SK-N-SH treated with all-trans-retinoic acid at 6 μM for 48 hours (cell line): ENCODE data around the gene TLR9.

Source experiments
- ATAC-seq: fragments of 200-7000 bp; cut with Tn5 transposase; 3 replicates; pipeline ENCODE4 v1.9.1; 2020; ENCODE audit warnings: mild to moderate bottlenecking, moderate library complexity
- ARNTL ChIP-seq: fragments of 450-650 bp; formaldehyde crosslinking; IDR thresholded peaks from 2 replicates; pipeline ENCODE4 v1.5.0; 2020; ENCODE audit warnings: low read depth, mild to moderate bottlenecking, moderate library complexity, borderline replicate concordance
- BACH2 ChIP-seq: fragments of 250-450 bp; sonication (Bioruptor Pico); IDR thresholded peaks from 2 replicates; pipeline ENCODE4 v1.9.0; 2021; ENCODE audit warnings: mild to moderate bottlenecking, borderline replicate concordance
- CSDC2 ChIP-seq: fragments of 250-450 bp; sonication (Bioruptor Pico); IDR thresholded peaks from 2 replicates; pipeline ENCODE4 v1.5.0; 2020; ENCODE audit warnings: mild to moderate bottlenecking, moderate library complexity
- ESRRG ChIP-seq: fragments of 250-450 bp; sonication (Bioruptor Pico); IDR thresholded peaks from 2 replicates; pipeline ENCODE4 v1.6.1; 2021; ENCODE audit warnings: mild to moderate bottlenecking
- OSR1 ChIP-seq: fragments of 250-450 bp; sonication (Bioruptor Pico); IDR thresholded peaks from 2 replicates; pipeline ENCODE4 v1.8.0; 2022; ENCODE audit warnings: moderate library complexity, mild to moderate bottlenecking, inconsistent platforms
- PPARA ChIP-seq: fragments of 250-450 bp; sonication (Bioruptor Pico); IDR thresholded peaks from 2 replicates; pipeline ENCODE4 v1.5.0; 2020; ENCODE audit warnings: mild to moderate bottlenecking, borderline replicate concordance
- RARB ChIP-seq: fragments of 250-450 bp; sonication (Bioruptor Pico); IDR thresholded peaks from 2 replicates; pipeline ENCODE4 v1.8.0; 2021; ENCODE audit warnings: mild to moderate bottlenecking, moderate library complexity
- SNAI2 ChIP-seq: fragments of 250-450 bp; sonication (Bioruptor Pico); IDR thresholded peaks from 2 replicates; pipeline ENCODE4 v1.5.0; 2020; ENCODE audit warnings: mild to moderate bottlenecking, moderate library complexity
- TCF4 ChIP-seq: fragments of 250-450 bp; sonication (Bioruptor Pico); IDR thresholded peaks from 2 replicates; pipeline ENCODE4 v1.8.0; 2021; ENCODE audit warnings: mild to moderate bottlenecking, moderate library complexity, borderline replicate concordance
- TOX ChIP-seq: fragments of 250-450 bp; sonication (Bioruptor Pico); IDR thresholded peaks from 2 replicates; pipeline ENCODE4 v1.8.0; 2021; ENCODE audit warnings: mild to moderate bottlenecking, moderate library complexity, borderline replicate concordance
- ZC3H10 ChIP-seq: fragments of 250-450 bp; sonication (Bioruptor Pico); IDR thresholded peaks from 2 replicates; pipeline ENCODE4 v1.5.1; 2021; ENCODE audit warnings: mild to moderate bottlenecking, moderate library complexity
- ZFP3 ChIP-seq: fragments of 250-450 bp; sonication (Bioruptor Pico); IDR thresholded peaks from 2 replicates; pipeline ENCODE4 v1.5.0; 2020; ENCODE audit warnings: mild to moderate bottlenecking, moderate library complexity
- ZNF565 ChIP-seq: fragments of 450-650 bp; formaldehyde crosslinking; conservative IDR thresholded peaks from 2 replicates; pipeline ENCODE4 v1.5.0; 2020; ENCODE audit warnings: low read depth, mild to moderate bottlenecking, moderate library complexity
- ZNF70 ChIP-seq: fragments of 450-650 bp; formaldehyde crosslinking; IDR thresholded peaks from 2 replicates; pipeline ENCODE4 v1.5.0; 2020; ENCODE audit warnings: mild to moderate bottlenecking, moderate library complexity
- ZNF8 ChIP-seq: fragments of 450-650 bp; formaldehyde crosslinking; IDR thresholded peaks from 2 replicates; pipeline ENCODE4 v1.5.0; 2020; ENCODE audit warnings: mild to moderate bottlenecking, moderate library complexity
- TF ChIP-seq, protein P1 (sequence below): fragments of 250-450 bp; sonication (Bioruptor Pico); IDR thresholded peaks from 2 replicates; pipeline ENCODE4 v1.5.1; 2021; ENCODE audit warnings: mild to moderate bottlenecking, moderate library complexity
- TF ChIP-seq, protein P2 (sequence below): fragments of 250-450 bp; sonication (Bioruptor Pico); IDR thresholded peaks from 2 replicates; pipeline ENCODE4 v1.8.0; 2021; ENCODE audit warnings: low read depth, mild to moderate bottlenecking, moderate library complexity, borderline replicate concordance
- TF ChIP-seq, protein P3 (sequence below): fragments of 250-450 bp; sonication (Bioruptor Pico); IDR thresholded peaks from 2 replicates; pipeline ENCODE4 v1.5.1; 2020; ENCODE audit warnings: low read depth, mild to moderate bottlenecking, moderate library complexity
- TF ChIP-seq, protein P4 (sequence below): fragments of 250-450 bp; sonication (Bioruptor Pico); IDR thresholded peaks from 2 replicates; pipeline ENCODE4 v1.5.0; 2020; ENCODE audit warnings: mild to moderate bottlenecking, moderate library complexity
- TF ChIP-seq, protein P5 (sequence below): fragments of 250-450 bp; sonication (Bioruptor Pico); IDR thresholded peaks from 2 replicates; pipeline ENCODE4 v1.8.0; 2020; ENCODE audit warnings: mild to moderate bottlenecking, moderate library complexity, borderline replicate concordance

The TLR9 gene

DNA sequence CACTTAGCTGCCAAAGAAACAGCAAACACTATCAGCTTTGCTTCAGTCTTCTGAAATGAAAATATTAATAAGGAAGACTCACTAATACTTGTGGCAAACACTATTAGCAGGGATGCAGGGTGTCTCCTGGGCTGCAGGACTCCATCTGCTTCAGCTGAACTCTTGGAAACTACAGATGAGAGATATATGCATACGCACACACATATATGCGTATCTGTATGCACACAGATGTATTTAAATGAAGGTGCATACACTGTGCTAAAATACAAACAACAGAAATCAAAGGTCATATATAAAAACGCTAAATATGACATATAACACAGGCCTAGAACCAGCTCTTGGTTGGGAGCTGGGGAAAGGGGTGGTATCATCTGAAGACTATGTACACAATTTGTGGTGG lies 30.7 kb upstream of the TLR9 start:
- ATAC-seq, result no peak
- TF ChIP-seq RARB (CRISPR knock-in tag) (no peak), TOX (CRISPR knock-in tag) (no peak), CSDC2 (no peak), ARNTL (CRISPR knock-in tag) (no peak)

DNA sequence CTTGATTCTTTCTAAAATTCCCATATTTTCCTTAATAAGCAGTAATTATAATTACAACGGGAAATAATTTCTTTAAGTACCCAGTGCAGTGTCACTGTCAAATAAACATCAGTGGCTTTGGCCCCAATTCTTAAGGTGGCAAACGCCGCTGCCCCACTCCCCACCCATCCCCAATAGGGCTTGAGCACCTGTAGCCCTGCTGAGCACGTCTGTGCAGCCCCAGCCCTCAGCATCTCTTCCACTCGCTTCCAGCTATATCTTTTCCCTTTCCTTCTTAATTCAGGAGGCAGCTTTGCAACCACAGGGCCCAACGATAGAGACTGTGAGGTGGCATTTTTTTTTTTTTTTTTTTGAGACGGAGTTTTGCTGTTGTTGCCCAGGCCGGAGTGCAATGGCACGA lies 29.2 kb upstream of the TLR9 start:
- no peak for ATAC-seq
- TF ChIP-seq OSR1 (CRISPR knock-in tag) (no peak), ZFP3 (CRISPR knock-in tag) (no peak), ZC3H10 (CRISPR knock-in tag) (no peak), ZNF8 (CRISPR knock-in tag) (no peak), ZNF565 (CRISPR knock-in tag) (no peak), CSDC2 (no peak), PPARA (CRISPR knock-in tag) (no peak), SNAI2 (CRISPR knock-in tag) (no peak), RARB (CRISPR knock-in tag) (no peak), TCF4 (CRISPR knock-in tag) (no peak)
- TF ChIP-seq, protein P1, sequence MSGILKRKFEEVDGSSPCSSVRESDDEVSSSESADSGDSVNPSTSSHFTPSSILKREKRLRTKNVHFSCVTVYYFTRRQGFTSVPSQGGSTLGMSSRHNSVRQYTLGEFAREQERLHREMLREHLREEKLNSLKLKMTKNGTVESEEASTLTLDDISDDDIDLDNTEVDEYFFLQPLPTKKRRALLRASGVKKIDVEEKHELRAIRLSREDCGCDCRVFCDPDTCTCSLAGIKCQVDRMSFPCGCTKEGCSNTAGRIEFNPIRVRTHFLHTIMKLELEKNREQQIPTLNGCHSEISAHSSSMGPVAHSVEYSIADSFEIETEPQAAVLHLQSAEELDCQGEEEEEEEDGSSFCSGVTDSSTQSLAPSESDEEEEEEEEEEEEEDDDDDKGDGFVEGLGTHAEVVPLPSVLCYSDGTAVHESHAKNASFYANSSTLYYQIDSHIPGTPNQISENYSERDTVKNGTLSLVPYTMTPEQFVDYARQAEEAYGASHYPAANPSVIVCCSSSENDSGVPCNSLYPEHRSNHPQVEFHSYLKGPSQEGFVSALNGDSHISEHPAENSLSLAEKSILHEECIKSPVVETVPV, result no peak
- TF ChIP-seq, protein P2, sequence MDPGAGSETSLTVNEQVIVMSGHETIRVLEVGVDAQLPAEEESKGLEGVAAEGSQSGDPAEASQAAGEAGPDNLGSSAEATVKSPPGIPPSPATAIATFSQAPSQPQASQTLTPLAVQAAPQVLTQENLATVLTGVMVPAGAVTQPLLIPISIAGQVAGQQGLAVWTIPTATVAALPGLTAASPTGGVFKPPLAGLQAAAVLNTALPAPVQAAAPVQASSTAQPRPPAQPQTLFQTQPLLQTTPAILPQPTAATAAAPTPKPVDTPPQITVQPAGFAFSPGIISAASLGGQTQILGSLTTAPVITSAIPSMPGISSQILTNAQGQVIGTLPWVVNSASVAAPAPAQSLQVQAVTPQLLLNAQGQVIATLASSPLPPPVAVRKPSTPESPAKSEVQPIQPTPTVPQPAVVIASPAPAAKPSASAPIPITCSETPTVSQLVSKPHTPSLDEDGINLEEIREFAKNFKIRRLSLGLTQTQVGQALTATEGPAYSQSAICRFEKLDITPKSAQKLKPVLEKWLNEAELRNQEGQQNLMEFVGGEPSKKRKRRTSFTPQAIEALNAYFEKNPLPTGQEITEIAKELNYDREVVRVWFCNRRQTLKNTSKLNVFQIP, result no peak
- TF ChIP-seq, protein P3, sequence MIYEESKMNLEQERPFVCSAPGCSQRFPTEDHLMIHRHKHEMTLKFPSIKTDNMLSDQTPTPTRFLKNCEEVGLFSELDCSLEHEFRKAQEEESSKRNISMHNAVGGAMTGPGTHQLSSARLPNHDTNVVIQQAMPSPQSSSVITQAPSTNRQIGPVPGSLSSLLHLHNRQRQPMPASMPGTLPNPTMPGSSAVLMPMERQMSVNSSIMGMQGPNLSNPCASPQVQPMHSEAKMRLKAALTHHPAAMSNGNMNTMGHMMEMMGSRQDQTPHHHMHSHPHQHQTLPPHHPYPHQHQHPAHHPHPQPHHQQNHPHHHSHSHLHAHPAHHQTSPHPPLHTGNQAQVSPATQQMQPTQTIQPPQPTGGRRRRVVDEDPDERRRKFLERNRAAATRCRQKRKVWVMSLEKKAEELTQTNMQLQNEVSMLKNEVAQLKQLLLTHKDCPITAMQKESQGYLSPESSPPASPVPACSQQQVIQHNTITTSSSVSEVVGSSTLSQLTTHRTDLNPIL, result no peak
- TF ChIP-seq, protein P4, sequence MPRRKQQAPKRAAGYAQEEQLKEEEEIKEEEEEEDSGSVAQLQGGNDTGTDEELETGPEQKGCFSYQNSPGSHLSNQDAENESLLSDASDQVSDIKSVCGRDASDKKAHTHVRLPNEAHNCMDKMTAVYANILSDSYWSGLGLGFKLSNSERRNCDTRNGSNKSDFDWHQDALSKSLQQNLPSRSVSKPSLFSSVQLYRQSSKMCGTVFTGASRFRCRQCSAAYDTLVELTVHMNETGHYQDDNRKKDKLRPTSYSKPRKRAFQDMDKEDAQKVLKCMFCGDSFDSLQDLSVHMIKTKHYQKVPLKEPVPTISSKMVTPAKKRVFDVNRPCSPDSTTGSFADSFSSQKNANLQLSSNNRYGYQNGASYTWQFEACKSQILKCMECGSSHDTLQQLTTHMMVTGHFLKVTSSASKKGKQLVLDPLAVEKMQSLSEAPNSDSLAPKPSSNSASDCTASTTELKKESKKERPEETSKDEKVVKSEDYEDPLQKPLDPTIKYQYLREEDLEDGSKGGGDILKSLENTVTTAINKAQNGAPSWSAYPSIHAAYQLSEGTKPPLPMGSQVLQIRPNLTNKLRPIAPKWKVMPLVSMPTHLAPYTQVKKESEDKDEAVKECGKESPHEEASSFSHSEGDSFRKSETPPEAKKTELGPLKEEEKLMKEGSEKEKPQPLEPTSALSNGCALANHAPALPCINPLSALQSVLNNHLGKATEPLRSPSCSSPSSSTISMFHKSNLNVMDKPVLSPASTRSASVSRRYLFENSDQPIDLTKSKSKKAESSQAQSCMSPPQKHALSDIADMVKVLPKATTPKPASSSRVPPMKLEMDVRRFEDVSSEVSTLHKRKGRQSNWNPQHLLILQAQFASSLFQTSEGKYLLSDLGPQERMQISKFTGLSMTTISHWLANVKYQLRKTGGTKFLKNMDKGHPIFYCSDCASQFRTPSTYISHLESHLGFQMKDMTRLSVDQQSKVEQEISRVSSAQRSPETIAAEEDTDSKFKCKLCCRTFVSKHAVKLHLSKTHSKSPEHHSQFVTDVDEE (CRISPR knock-in tag), result no peak

DNA sequence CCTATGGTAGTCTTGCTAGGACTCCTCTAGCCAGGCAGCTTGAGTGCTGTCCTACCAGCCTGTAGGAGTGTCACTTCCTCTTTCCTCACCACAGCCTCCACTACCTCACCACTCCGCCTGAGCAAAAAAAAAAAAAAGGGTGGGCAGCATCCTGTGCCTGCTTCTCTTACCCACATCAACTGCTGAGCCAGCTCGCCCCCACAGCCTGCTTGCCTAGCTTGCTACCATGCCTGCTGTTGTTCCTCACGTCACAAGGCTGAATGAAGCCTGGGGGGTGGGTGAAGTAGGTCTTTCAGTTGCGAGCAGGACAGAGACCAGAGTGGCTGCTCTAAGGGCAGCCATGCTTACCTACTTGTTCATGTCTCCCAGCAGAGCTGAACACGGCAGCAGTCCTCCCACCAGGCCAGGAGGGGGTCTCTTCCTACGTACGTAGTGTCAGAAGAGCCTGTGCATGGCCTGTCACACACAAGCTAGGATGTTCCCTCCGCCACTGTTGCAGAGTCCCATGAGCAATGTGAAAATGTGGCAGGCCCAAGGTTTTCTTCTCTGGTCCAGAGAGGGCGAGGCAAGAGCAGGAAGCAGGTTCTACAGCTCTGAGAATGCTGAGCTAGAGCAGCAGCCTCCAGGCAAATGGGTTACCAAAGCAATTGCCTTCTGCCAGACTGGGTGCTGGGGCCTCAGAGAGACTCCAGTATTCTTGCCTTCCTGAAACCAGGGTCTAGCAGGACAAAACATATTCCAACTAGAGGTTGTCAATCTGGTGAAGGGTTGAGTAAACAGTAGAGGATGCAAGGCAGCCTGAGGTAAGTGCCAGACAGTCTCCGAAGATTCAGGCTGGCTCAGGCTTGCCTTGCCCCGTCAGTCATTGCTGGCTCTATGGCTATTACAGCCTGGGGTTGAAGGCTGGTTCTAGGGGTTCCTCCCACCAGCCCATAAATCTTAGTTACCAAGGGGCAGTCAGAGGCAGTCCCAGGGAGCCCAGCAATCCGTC lies 28.2 kb upstream of the TLR9 start:
- TF ChIP-seq ESRRG (CRISPR knock-in tag) (no peak), TOX (CRISPR knock-in tag) (no peak), ZNF8 (CRISPR knock-in tag) (no peak)
- no peak for ATAC-seq

DNA sequence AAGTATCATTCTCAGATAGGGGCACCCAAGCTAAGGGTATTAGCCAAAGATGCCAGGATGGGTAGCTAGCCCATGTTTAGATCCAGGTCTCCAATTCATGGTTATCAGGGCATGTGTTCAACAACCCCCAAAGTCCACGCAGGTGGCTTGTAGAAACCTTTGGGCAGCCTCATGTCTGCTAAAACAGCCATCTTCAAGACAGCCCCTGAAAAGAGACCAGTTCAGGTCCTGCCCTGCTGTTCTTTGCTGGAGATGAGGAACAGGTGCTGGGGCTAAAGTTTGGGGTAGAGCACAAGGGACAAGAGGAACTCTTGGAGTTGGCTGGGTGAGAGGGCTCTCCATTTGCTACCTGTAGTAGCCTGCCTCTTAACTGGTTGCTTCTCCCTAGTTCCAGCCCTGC lies 24.7 kb upstream of the TLR9 start:
- ATAC-seq, result no peak
- no peak for TF ChIP-seq ZC3H10 (CRISPR knock-in tag)
- TF ChIP-seq, protein P5, sequence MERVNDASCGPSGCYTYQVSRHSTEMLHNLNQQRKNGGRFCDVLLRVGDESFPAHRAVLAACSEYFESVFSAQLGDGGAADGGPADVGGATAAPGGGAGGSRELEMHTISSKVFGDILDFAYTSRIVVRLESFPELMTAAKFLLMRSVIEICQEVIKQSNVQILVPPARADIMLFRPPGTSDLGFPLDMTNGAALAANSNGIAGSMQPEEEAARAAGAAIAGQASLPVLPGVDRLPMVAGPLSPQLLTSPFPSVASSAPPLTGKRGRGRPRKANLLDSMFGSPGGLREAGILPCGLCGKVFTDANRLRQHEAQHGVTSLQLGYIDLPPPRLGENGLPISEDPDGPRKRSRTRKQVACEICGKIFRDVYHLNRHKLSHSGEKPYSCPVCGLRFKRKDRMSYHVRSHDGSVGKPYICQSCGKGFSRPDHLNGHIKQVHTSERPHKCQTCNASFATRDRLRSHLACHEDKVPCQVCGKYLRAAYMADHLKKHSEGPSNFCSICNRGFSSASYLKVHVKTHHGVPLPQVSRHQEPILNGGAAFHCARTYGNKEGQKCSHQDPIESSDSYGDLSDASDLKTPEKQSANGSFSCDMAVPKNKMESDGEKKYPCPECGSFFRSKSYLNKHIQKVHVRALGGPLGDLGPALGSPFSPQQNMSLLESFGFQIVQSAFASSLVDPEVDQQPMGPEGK, result no peak
- no peak for TF ChIP-seq ZNF565 (CRISPR knock-in tag)
- no peak for TF ChIP-seq RARB (CRISPR knock-in tag)
- TF ChIP-seq, protein P2, result no peak
- TF ChIP-seq ARNTL (CRISPR knock-in tag), result no peak
- no peak for TF ChIP-seq BACH2 (CRISPR knock-in tag)
- no peak for TF ChIP-seq CSDC2
- no peak for TF ChIP-seq ZNF70 (CRISPR knock-in tag)
- TF ChIP-seq, protein P3, result no peak
- TF ChIP-seq TCF4 (CRISPR knock-in tag), result no peak
- TF ChIP-seq, protein P1, result no peak
- no peak for TF ChIP-seq ZFP3 (CRISPR knock-in tag)
